Mucosa of stomach (tissue), 1 donor: ENCODE measurements around the gene SLC16A12.

Experiments used
- H3K27me3 ChIP-seq: one replicate; pipeline ENCODE4 v1.7.0; 2013; ENCODE audit warnings: mild to moderate bottlenecking, low read length; ENCODE audit not compliant: control insufficient read depth, insufficient read depth
- H3K36me3 ChIP-seq: one replicate; pipeline ENCODE4 v1.7.0; 2013; ENCODE audit warnings: low read length; ENCODE audit not compliant: control insufficient read depth, insufficient read depth
- H3K4me1 ChIP-seq: one replicate; pipeline ENCODE4 v1.7.0; 2013; ENCODE audit warnings: mild to moderate bottlenecking, low read length; ENCODE audit not compliant: control insufficient read depth, insufficient read depth
- H3K4me3 ChIP-seq: one replicate; pipeline ENCODE4 v1.7.0; 2013; ENCODE audit warnings: low read length
- H3K9ac ChIP-seq: one replicate; pipeline ENCODE4 v1.7.0; 2013; ENCODE audit warnings: mild to moderate bottlenecking, low read length, moderate library complexity
- H3K9me3 ChIP-seq: one replicate; pipeline ENCODE4 v1.7.0; 2013; ENCODE audit warnings: mild to moderate bottlenecking, low read length, moderate library complexity; ENCODE audit not compliant: control insufficient read depth
- donor health status: Pancreatic carcinoma.

The SLC16A12 gene

GRCh38 chr10:89388806-89389205 lies 146.6 kb downstream of the SLC16A12 start:
- Histone ChIP-seq H3K36me3 (no peaks in the 10 kb centered on the region), H3K4me1 (peaks cover 4% of the 10 kb centered on the region), H3K27me3 (no peaks in the 10 kb centered on the region), H3K9ac (no peak overlapping the region), H3K9me3 (no peaks in the 10 kb centered on the region), H3K4me3 (no peak overlapping the region)

- no peaks in the 10 kb centered on the region for H3K4me1 ChIP-seq
- no peaks in the 10 kb centered on the region for H3K27me3 ChIP-seq
- no peak overlapping the region for H3K4me3 ChIP-seq
- H3K9ac ChIP-seq, result no peak overlapping the region
- no peaks in the 10 kb centered on the region for H3K9me3 ChIP-seq
- no peaks in the 10 kb centered on the region for H3K36me3 ChIP-seq
Observed at GRCh38 chr10:89384474-89385340, 150.7 kb downstream of the SLC16A12 start.

- Histone ChIP-seq H3K4me1 (no peaks in the 10 kb centered on the region), H3K4me3 (no peak overlapping the region)
Observed at GRCh38 chr10:89382757-89383156, 152.6 kb downstream of the SLC16A12 start.

More at GRCh38 chr10:89382757-89383156, 152.6 kb downstream of the SLC16A12 start:
- H3K27me3 ChIP-seq, result no peaks in the 10 kb centered on the region
- no peaks in the 10 kb centered on the region for H3K9me3 ChIP-seq
- H3K36me3 ChIP-seq, result no peaks in the 10 kb centered on the region
- no peak overlapping the region for H3K9ac ChIP-seq
